Measurements from ENCODE around the gene DGCR2. TPM values are rescaled to one million over a fixed set of nuclear protein-coding genes. Genes with fewer than 3 reads are reported as not detected.
"Not testable (repeated sequence)": the region's sequence is repeated elsewhere in the genome, so short reads cannot be mapped to it uniquely, and the experiment has no call there.

The DGCR2 gene
- total and polyA plus RNA-seq, 5 experiments from 2014 or later: 29.5 to 66.6 (median 61.8) TPM

- H3K4me3 Mint-ChIP-seq: peak overlapping the region in 2 of 10 donors; percentile 19 to 20
- POLR2A ChIA-PET: no interaction called here
- H3K4me1 Mint-ChIP-seq: peaks cover 19 to 56% (median 47%) of the 10 kb centered on the region in 4 donors
- H3K27ac Mint-ChIP-seq: peak overlapping the region in 8 of 10 donors; percentile 12 to 80 (median 48)
- H3K27me3 Mint-ChIP-seq: no peaks in the 10 kb centered on the region
- peaks cover 0 to 55% (median 11%) of the 10 kb centered on the region in 3 donors for H3K36me3 Mint-ChIP-seq
- no peak for DNase-seq
- H3K9me3 Mint-ChIP-seq: no peaks in the 10 kb centered on the region
- no peak for ATAC-seq
Measured at GRCh38 chr22:19098157-19098556, 24.1 kb downstream of the DGCR2 start.

GRCh38 chr22:19097518-19097917, 24.7 kb downstream of the DGCR2 start:
- H3K4me3 Mint-ChIP-seq: no peak overlapping the region
- H3K27me3 Mint-ChIP-seq: no peaks in the 10 kb centered on the region
- H3K4me1 Mint-ChIP-seq: peaks cover 20 to 53% (median 46%) of the 10 kb centered on the region in 4 donors
- DNase-seq (no peak), ATAC-seq (no peak)
- no peaks in the 10 kb centered on the region for H3K9me3 Mint-ChIP-seq
- peak overlapping the region in 6 of 10 donors; percentile 11 to 80 (median 40) for H3K27ac Mint-ChIP-seq
- H3K36me3 Mint-ChIP-seq: peaks cover 0 to 62% (median 11%) of the 10 kb centered on the region in 3 donors
- POLR2A ChIA-PET: no interaction called here

GRCh38 chr22:19096555-19096954, 25.7 kb downstream of the DGCR2 start:
- H3K36me3 Mint-ChIP-seq: peaks cover 0 to 61% (median 11%) of the 10 kb centered on the region in 3 donors
- ATAC-seq (no peak), DNase-seq (no peak)
- H3K4me3 Mint-ChIP-seq: no peak overlapping the region
- no peaks in the 10 kb centered on the region for H3K27me3 Mint-ChIP-seq
- peak overlapping the region in 5 of 10 donors; percentile 18 to 83 (median 45) for H3K27ac Mint-ChIP-seq
- H3K4me1 Mint-ChIP-seq: peaks cover 15 to 50% (median 44%) of the 10 kb centered on the region in 4 donors
- H3K9me3 Mint-ChIP-seq: no peaks in the 10 kb centered on the region
- POLR2A ChIA-PET: interaction anchor here (1.5 kb wide), 1 partner anchor 25 kb away, joined by 4 read pairs; no protein-coding TSS in a partner anchor

- Mint-ChIP-seq H3K36me3 (peaks cover 0 to 57% (median 11%) of the 10 kb centered on the region in 3 donors), H3K4me1 (peaks cover 22 to 51% (median 51%) of the 10 kb centered on the region in 4 donors), H3K27ac (peak overlapping the region in 2 of 10 donors; percentile 60 to 71), H3K9me3 (no peaks in the 10 kb centered on the region), H3K4me3 (no peak overlapping the region), H3K27me3 (no peaks in the 10 kb centered on the region)
- no peak for DNase-seq
- ATAC-seq: no peak
- POLR2A ChIA-PET: no interaction called here
Measured at GRCh38 chr22:19094393-19094997, 27.7 kb downstream of the DGCR2 start.

GRCh38 chr22:19092725-19093124, 29.5 kb downstream of the DGCR2 start:
- no peaks in the 10 kb centered on the region for H3K27me3 Mint-ChIP-seq
- H3K4me3 Mint-ChIP-seq: no peak overlapping the region
- peaks cover 22 to 51% (median 46%) of the 10 kb centered on the region in 4 donors for H3K4me1 Mint-ChIP-seq
- no peak for DNase-seq
- POLR2A ChIA-PET: no interaction called here
- H3K27ac Mint-ChIP-seq: peak overlapping the region in 7 of 10 donors; percentile 2 to 71 (median 49)
- no peak for ATAC-seq
- no peaks in the 10 kb centered on the region for H3K9me3 Mint-ChIP-seq
- H3K36me3 Mint-ChIP-seq: peaks cover 0 to 58% (median 9%) of the 10 kb centered on the region in 3 donors

GRCh38 chr22:19090586-19091127, 31.6 kb downstream of the DGCR2 start:
- Mint-ChIP-seq H3K27me3 (no peaks in the 10 kb centered on the region), H3K9me3 (no peaks in the 10 kb centered on the region), H3K36me3 (peaks cover 0 to 63% (median 9%) of the 10 kb centered on the region in 3 donors), H3K27ac (peak overlapping the region in 5 of 10 donors; percentile 19 to 93 (median 31)), H3K4me1 (peaks cover 16 to 44% (median 39%) of the 10 kb centered on the region in 4 donors), H3K4me3 (no peak overlapping the region)
- ATAC-seq (no peak), DNase-seq (no peak)
- POLR2A ChIA-PET: interaction anchor here (1.2 kb wide), 1 partner anchor 32 kb away, joined by 3 read pairs; the partner anchor contains the start of gene DGCR2

GRCh38 chr22:19090183-19090582, 32.0 kb downstream of the DGCR2 start:
- Mint-ChIP-seq H3K4me3 (no peak overlapping the region), H3K27ac (peak overlapping the region in 3 of 10 donors; percentile 20 to 93 (median 34))

GRCh38 chr22:19088866-19089595, 33.2 kb downstream of the DGCR2 start:
- no peaks in the 10 kb centered on the region for H3K9me3 Mint-ChIP-seq
- DNase-seq (no peak), ATAC-seq (no peak)
- peak overlapping the region in 4 of 10 donors; percentile 37 to 71 (median 54) for H3K27ac Mint-ChIP-seq
- H3K4me3 Mint-ChIP-seq: no peak overlapping the region
- H3K27me3 Mint-ChIP-seq: no peaks in the 10 kb centered on the region
- H3K4me1 Mint-ChIP-seq: peaks cover 16 to 47% (median 45%) of the 10 kb centered on the region in 4 donors
- peaks cover 0 to 63% (median 6%) of the 10 kb centered on the region in 3 donors for H3K36me3 Mint-ChIP-seq
- POLR2A ChIA-PET: interaction anchor here (0.6 kb wide), 1 partner anchor 19 kb away, joined by 3 read pairs; no protein-coding TSS in a partner anchor

More at GRCh38 chr22:19090183-19090582, 32.0 kb downstream of the DGCR2 start:
- DNase-seq: no peak
- no peaks in the 10 kb centered on the region for H3K9me3 Mint-ChIP-seq
- POLR2A ChIA-PET: interaction anchor here (1.2 kb wide), 1 partner anchor 32 kb away, joined by 3 read pairs; the partner anchor contains the start of gene DGCR2
- H3K36me3 Mint-ChIP-seq: peaks cover 0 to 67% (median 9%) of the 10 kb centered on the region in 3 donors
- H3K27me3 Mint-ChIP-seq: no peaks in the 10 kb centered on the region
- ATAC-seq: no peak
- peaks cover 16 to 47% (median 44%) of the 10 kb centered on the region in 4 donors for H3K4me1 Mint-ChIP-seq

GRCh38 chr22:19086896-19087295, 35.3 kb downstream of the DGCR2 start:
- Mint-ChIP-seq H3K4me1 (peaks cover 16 to 48% (median 40%) of the 10 kb centered on the region in 4 donors), H3K27me3 (no peaks in the 10 kb centered on the region), H3K4me3 (no peak overlapping the region), H3K9me3 (no peaks in the 10 kb centered on the region), H3K27ac (peak overlapping the region in 1 of 10 donors; percentile 66), H3K36me3 (peaks cover 0 to 67% (median 10%) of the 10 kb centered on the region in 3 donors)
- ATAC-seq (no peak), DNase-seq (no peak)
- POLR2A ChIA-PET: no interaction called here

GRCh38 chr22:19086417-19086816, 35.8 kb downstream of the DGCR2 start:
- Mint-ChIP-seq H3K27me3 (no peaks in the 10 kb centered on the region), H3K4me1 (peaks cover 16 to 46% (median 40%) of the 10 kb centered on the region in 4 donors), H3K36me3 (peaks cover 0 to 65% (median 10%) of the 10 kb centered on the region in 3 donors), H3K4me3 (no peak overlapping the region), H3K27ac (peak overlapping the region in 3 of 10 donors; percentile 7 to 66 (median 36)), H3K9me3 (no peaks in the 10 kb centered on the region)
- no peak for ATAC-seq
- POLR2A ChIA-PET: no interaction called here
- no peak for DNase-seq

- ATAC-seq: no peak
- peak overlapping the region in 5 of 10 donors; percentile 30 to 90 (median 82) for H3K27ac Mint-ChIP-seq
- POLR2A ChIA-PET: no interaction called here
Measured at GRCh38 chr22:19085233-19085718, 36.9 kb downstream of the DGCR2 start.

GRCh38 chr22:19084586-19084985, 37.6 kb downstream of the DGCR2 start:
- not testable (repeated sequence) for H3K9me3 Mint-ChIP-seq, ATAC-seq

More at GRCh38 chr22:19085233-19085718, 36.9 kb downstream of the DGCR2 start:
- Mint-ChIP-seq H3K4me3 (peak overlapping the region in 1 of 10 donors; percentile 8), H3K4me1 (peaks cover 12 to 47% (median 39%) of the 10 kb centered on the region in 4 donors), H3K9me3 (no peaks in the 10 kb centered on the region), H3K36me3 (peaks cover 0 to 67% (median 10%) of the 10 kb centered on the region in 3 donors), H3K27me3 (no peaks in the 10 kb centered on the region)
- no peak for DNase-seq

More at GRCh38 chr22:19084586-19084985, 37.6 kb downstream of the DGCR2 start:
- Mint-ChIP-seq H3K4me1 (peaks cover 8 to 43% (median 34%) of the 10 kb centered on the region in 4 donors), H3K36me3 (peaks cover 0 to 72% (median 10%) of the 10 kb centered on the region in 3 donors)
- DNase-seq, H3K27me3 Mint-ChIP-seq, POLR2A ChIA-PET, H3K4me3 Mint-ChIP-seq, H3K27ac Mint-ChIP-seq: not testable (repeated sequence)
